HG03066 (cell line): ENCODE results near the gene SLC6A2.
"Not testable (repeated sequence)": the region's sequence is repeated elsewhere in the genome, so short reads cannot be mapped to it uniquely, and the experiment has no call there.

Experiments used
- ATAC-seq: cut with Tn5 transposase; IDR thresholded peaks from one replicate; pipeline ENCODE4 v1.9.1; 2021; ENCODE audit warnings: low read depth; ENCODE audit not compliant: unreplicated experiment

Gene SLC6A2

GRCh38 chr16:55703003-55704001, 47.5 kb downstream of the SLC6A2 start:
- no peak for ATAC-seq

- ATAC-seq = no peak
These were observed 51.1 kb downstream of the SLC6A2 start for GRCh38 chr16:55706739-55707384.

- no peak for ATAC-seq
These were observed 54.0 kb downstream of the SLC6A2 start for GRCh38 chr16:55709801-55710200.

- ATAC-seq = no peak
These were observed 54.7 kb downstream of the SLC6A2 start for GRCh38 chr16:55710466-55710865.

- ATAC-seq = no peak
These were observed 56.4 kb downstream of the SLC6A2 start for GRCh38 chr16:55711959-55712876.

GRCh38 chr16:55713103-55713502, 57.3 kb downstream of the SLC6A2 start:
- ATAC-seq = no peak

GRCh38 chr16:55717326-55717725, 61.5 kb downstream of the SLC6A2 start:
- ATAC-seq = no peak

- no peak for ATAC-seq
These were observed 69.4 kb downstream of the SLC6A2 start for GRCh38 chr16:55725055-55725777.

GRCh38 chr16:55728797-55729196, 73.0 kb downstream of the SLC6A2 start:
- no peak for ATAC-seq

- no peak for ATAC-seq
These were observed 74.3 kb downstream of the SLC6A2 start for GRCh38 chr16:55730115-55730514.

- ATAC-seq = no peak
These were observed 76.7 kb downstream of the SLC6A2 start for GRCh38 chr16:55732496-55732895.

GRCh38 chr16:55734665-55735064, 78.9 kb downstream of the SLC6A2 start:
- no peak for ATAC-seq

- ATAC-seq = no peak
These were observed 79.5 kb downstream of the SLC6A2 start for GRCh38 chr16:55735120-55735781.

GRCh38 chr16:55736671-55737070, 80.9 kb downstream of the SLC6A2 start:
- no peak for ATAC-seq

- no peak for ATAC-seq
These were observed 81.5 kb downstream of the SLC6A2 start for GRCh38 chr16:55737318-55737717.

GRCh38 chr16:55737966-55738365, 82.2 kb downstream of the SLC6A2 start:
- no peak for ATAC-seq

GRCh38 chr16:55746081-55746480, 90.3 kb downstream of the SLC6A2 start:
- ATAC-seq = no peak

- ATAC-seq = no peak
These were observed 92.0 kb downstream of the SLC6A2 start for GRCh38 chr16:55747785-55748184.

GRCh38 chr16:55752465-55753144, 96.8 kb downstream of the SLC6A2 start:
- not testable (repeated sequence) for ATAC-seq
